Esophagus squamous epithelium (tissue), 4 donors: ENCODE measurements around the gene TAF9B.

Source experiments
- POLR2A ChIP-seq, 4 donors: fragments of 450-650 bp; IDR thresholded peaks; one replicate each; pipeline ENCODE4 v1.6.1; 2017; ENCODE audit warnings: antibody characterized with exemption in 4 of 4, mild to moderate bottlenecking in 4 of 4, moderate library complexity in 3 of 4
- TF ChIP-seq, protein P1 (sequence below), 6 experiments: fragments of 450-650 bp in 4 of 6; fragments of 200-600 bp in 2 of 6; sonication (generic) in 2 of 6; IDR thresholded peaks; one replicate each; pipeline ENCODE4 v1.5.1; 2016 to 2019; ENCODE audit warnings: antibody characterized with exemption in 6 of 6, mild to moderate bottlenecking in 4 of 6, moderate library complexity in 4 of 6

DNA sequence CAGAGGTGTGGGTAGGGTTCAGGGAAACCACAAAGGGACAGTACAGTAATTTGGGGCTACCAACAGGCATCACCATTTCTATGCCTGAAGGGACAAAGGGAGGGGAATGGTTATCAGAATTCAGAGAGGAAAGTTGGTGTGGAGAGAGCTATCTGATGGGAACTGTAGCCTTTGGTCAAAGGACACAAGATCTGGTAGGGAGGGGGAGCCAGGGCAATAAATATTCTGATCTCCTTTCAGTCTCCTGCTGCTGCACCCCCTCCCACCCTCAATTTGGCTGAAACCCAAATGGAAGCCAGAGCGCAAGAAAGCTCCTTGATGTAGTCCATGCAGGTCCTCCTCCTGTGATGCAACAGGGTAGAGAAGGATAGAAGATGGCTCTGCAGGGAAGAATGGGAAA is 20.8 kb downstream of the TAF9B start:
- TF ChIP-seq, protein P1, sequence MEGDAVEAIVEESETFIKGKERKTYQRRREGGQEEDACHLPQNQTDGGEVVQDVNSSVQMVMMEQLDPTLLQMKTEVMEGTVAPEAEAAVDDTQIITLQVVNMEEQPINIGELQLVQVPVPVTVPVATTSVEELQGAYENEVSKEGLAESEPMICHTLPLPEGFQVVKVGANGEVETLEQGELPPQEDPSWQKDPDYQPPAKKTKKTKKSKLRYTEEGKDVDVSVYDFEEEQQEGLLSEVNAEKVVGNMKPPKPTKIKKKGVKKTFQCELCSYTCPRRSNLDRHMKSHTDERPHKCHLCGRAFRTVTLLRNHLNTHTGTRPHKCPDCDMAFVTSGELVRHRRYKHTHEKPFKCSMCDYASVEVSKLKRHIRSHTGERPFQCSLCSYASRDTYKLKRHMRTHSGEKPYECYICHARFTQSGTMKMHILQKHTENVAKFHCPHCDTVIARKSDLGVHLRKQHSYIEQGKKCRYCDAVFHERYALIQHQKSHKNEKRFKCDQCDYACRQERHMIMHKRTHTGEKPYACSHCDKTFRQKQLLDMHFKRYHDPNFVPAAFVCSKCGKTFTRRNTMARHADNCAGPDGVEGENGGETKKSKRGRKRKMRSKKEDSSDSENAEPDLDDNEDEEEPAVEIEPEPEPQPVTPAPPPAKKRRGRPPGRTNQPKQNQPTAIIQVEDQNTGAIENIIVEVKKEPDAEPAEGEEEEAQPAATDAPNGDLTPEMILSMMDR (IDR thresholded peaks at IDR 0.05) = no peak
- no peak for TF ChIP-seq POLR2A (IDR thresholded peaks at IDR 0.05)
